K562 (cell line): ENCODE measurements around the gene FOXD2. TPM values are rescaled to one million over a fixed set of nuclear protein-coding genes. Genes with fewer than 3 reads are reported as not detected.

Experiments
- CEBPG ChIP-seq, 3 experiments: fragments of 200-800 bp in 1 of 3; sonication (Bioruptor generic) in 1 of 3; sonication (generic) in 1 of 3; formaldehyde crosslinking in 1 of 3; IDR thresholded peaks in 2 of 3; conservative IDR thresholded peaks in 1 of 3; 2 replicates each; pipeline versions ENCODE4 v1.6.1 to v1.8.0; 2016 to 2022; ENCODE audit warnings: missing compliant biosample characterization in 2 of 3, missing genetic modification characterization in 2 of 3, mild to moderate bottlenecking in 1 of 3, missing genetic modification reagents in 1 of 3
- CREM ChIP-seq: IDR thresholded peaks from 2 replicates; pipeline ENCODE4 v1.6.1; 2014; ENCODE audit warnings: antibody characterized with exemption, low read depth
- HINFP ChIP-seq: fragments of 450-650 bp; conservative IDR thresholded peaks from 2 replicates; pipeline ENCODE4 v1.6.1; 2016; ENCODE audit warnings: missing genetic modification characterization, low read depth, mild to moderate bottlenecking, control low read depth, missing compliant biosample characterization
- HNRNPK ChIP-seq: fragments of 200-400 bp; formaldehyde crosslinking; IDR thresholded peaks from one replicate; pipeline ENCODE4 v1.6.1; 2018; ENCODE audit warnings: mild to moderate bottlenecking, low read depth, low read length; ENCODE audit not compliant: poor library complexity, severe bottlenecking
- LARP7 ChIP-seq: fragments of 450-650 bp; IDR thresholded peaks from 2 replicates; pipeline ENCODE4 v1.6.1; 2016
- RNF2 ChIP-seq: sonication (generic); IDR thresholded peaks from 2 replicates; pipeline ENCODE4 v1.6.1; 2016
- SMAD3 ChIP-seq: fragments of 450-650 bp; formaldehyde crosslinking; conservative IDR thresholded peaks from 2 replicates; pipeline ENCODE4 v1.4.0; 2020; ENCODE audit warnings: mild to moderate bottlenecking
- SMC3 ChIP-seq: conservative IDR thresholded peaks from 2 replicates; pipeline ENCODE4 v1.6.1; 2011; ENCODE audit warnings: low read depth, low read length, improper control_type of control experiment; ENCODE audit not compliant: insufficient read depth
- STAT6 ChIP-seq: sonication (generic); formaldehyde crosslinking; IDR thresholded peaks from 2 replicates; pipeline ENCODE4 v1.8.1; 2023; ENCODE audit warnings: mild to moderate bottlenecking, missing genetic modification reagents
- TRIM24 ChIP-seq, 2 experiments: fragments of 450-650 bp; IDR thresholded peaks; 2 replicates each; pipeline ENCODE4 v1.6.1; 2016
- TRIM28 ChIP-seq: fragments of 450-650 bp; IDR thresholded peaks from 2 replicates; pipeline ENCODE4 v1.6.1; 2017
- XRCC4 ChIP-seq: IDR thresholded peaks from one replicate; pipeline ENCODE4 v1.6.1; 2011; ENCODE audit not compliant: insufficient read depth, insufficient read length; ENCODE audit errors: extremely low read depth
- ZNF212 ChIP-seq: fragments of 450-650 bp; formaldehyde crosslinking; IDR thresholded peaks from 2 replicates; pipeline ENCODE4 v1.4.0; 2020; ENCODE audit warnings: mild to moderate bottlenecking
- ZNF408 ChIP-seq: fragments of 250-450 bp; sonication (Bioruptor Pico); IDR thresholded peaks from 2 replicates; pipeline ENCODE4 v1.4.0; 2020; ENCODE audit warnings: low read depth, mild to moderate bottlenecking, moderate library complexity
- ZNF764 ChIP-seq: fragments of 250-450 bp; sonication (Bioruptor Pico); IDR thresholded peaks from 2 replicates; pipeline ENCODE4 v1.4.0; 2020; ENCODE audit warnings: low read depth, mild to moderate bottlenecking, moderate library complexity
- polyA plus RNA-seq, 8 experiments: library from polyadenylated mRNA; depleted of rRNA in 4 of 8; stranded (reverse) in 5 of 8; unstranded in 3 of 8; fragments of >200 nt; fragmentation: Nextera tagmentation in 2 of 8; fragmentation: Illumina TruSeq in 1 of 8; extraction: Ambion mirVana in 2 of 8; extraction: Trizol in 1 of 8; gene quantifications; 2 replicates each; pipeline versions ENCODE4 v1.2.1 to v1.2.3, GENCODE V29; 2011 to 2014; ENCODE audit warnings: inconsistent platforms in 1 of 8, missing spikeins in 1 of 8
- total RNA-seq, 7 experiments: library from RNA; depleted of rRNA in 6 of 7; stranded (reverse); fragments of >200 nt in 6 of 7; fragmentation: Illumina TruSeq in 2 of 7; extraction: Trizol in 2 of 7; gene quantifications; 2 replicates each; pipeline versions ENCODE4 v1.2.1 to v1.2.3, GENCODE V29; 2011 to 2021; ENCODE audit warnings: low replicate concordance in 1 of 7
- TF ChIP-seq, protein P1 (sequence below): fragments of 250-450 bp; sonication (Bioruptor Pico); IDR thresholded peaks from 2 replicates; pipeline ENCODE4 v1.4.0; 2020; ENCODE audit warnings: mild to moderate bottlenecking
- TF ChIP-seq, protein P2 (sequence below): sonication (generic); formaldehyde crosslinking; IDR thresholded peaks from 2 replicates; pipeline ENCODE4 v1.8.0; 2023; ENCODE audit warnings: missing genetic modification reagents, mild to moderate bottlenecking, borderline replicate concordance

FOXD2 gene
- total and polyA plus RNA-seq, 9 of the 15 experiments (the other 6 are each of a cell fraction or from before 2014, with no cell fraction given) = 0.06 to 1.2 (median 0.22) TPM

DNA sequence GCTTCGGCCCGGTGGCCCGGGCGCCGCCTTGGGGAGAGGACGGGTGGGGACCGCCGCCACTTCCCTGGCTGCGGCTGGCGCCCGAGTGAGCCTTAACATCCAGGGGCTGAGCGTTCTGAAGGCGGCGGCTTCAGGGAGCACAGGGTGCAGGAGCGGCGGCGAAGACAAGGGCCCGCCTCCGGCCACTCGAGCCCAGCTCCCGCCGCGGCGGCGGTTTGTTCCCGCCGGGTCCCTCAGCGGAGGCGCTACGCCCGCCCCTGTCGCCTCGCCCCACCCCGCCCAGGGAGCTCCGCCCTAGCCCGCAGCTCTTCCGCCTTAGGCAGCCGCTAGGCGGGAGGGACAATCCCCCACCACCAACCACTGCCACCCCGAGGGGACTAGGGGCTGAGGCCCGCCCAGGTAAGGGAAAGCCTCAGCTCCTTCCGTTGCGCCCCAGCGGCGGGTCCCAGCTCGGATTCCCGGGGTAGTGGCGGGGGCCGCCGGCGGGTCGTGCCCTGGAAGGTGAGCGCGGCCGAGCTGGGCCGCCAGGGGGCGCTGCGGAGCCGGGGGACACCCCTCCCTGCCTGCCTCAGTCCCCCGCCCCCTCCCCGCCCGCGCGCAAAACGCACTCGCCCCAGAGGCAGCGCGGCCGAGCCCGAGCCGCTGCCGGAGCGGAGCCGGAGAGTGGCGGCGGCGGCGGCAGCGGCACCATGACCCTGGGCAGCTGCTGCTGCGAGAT, at the start of gene FOXD2 (continued):
- TF ChIP-seq, protein P1, sequence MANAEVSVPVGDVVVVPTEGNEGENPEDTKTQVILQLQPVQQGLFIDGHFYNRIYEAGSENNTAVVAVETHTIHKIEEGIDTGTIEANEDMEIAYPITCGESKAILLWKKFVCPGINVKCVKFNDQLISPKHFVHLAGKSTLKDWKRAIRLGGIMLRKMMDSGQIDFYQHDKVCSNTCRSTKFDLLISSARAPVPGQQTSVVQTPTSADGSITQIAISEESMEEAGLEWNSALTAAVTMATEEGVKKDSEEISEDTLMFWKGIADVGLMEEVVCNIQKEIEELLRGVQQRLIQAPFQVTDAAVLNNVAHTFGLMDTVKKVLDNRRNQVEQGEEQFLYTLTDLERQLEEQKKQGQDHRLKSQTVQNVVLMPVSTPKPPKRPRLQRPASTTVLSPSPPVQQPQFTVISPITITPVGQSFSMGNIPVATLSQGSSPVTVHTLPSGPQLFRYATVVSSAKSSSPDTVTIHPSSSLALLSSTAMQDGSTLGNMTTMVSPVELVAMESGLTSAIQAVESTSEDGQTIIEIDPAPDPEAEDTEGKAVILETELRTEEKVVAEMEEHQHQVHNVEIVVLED (CRISPR knock-in tag) = 0 out of 2 replicates have a peak, but pooled peaks have one; percentile 44
- TF ChIP-seq LARP7 = no peak
- TF ChIP-seq CEBPG (CRISPR knock-in tag; IDR thresholded peaks at IDR 0.05) = no peak
- TF ChIP-seq CEBPG (tag; conservative IDR thresholded peaks at IDR 0.05 in 1 of 2, IDR thresholded peaks at IDR 0.05 in 1 of 2) = no peak
- TF ChIP-seq SMAD3 = no peak
- no peak for TF ChIP-seq HINFP (tag)
- peak; percentile 50 for TF ChIP-seq SMC3
- no peak for TF ChIP-seq ZNF408 (CRISPR knock-in tag)
- TF ChIP-seq XRCC4 = no peak
- peak; percentile 29 for TF ChIP-seq CREM
- TF ChIP-seq, protein P2, sequence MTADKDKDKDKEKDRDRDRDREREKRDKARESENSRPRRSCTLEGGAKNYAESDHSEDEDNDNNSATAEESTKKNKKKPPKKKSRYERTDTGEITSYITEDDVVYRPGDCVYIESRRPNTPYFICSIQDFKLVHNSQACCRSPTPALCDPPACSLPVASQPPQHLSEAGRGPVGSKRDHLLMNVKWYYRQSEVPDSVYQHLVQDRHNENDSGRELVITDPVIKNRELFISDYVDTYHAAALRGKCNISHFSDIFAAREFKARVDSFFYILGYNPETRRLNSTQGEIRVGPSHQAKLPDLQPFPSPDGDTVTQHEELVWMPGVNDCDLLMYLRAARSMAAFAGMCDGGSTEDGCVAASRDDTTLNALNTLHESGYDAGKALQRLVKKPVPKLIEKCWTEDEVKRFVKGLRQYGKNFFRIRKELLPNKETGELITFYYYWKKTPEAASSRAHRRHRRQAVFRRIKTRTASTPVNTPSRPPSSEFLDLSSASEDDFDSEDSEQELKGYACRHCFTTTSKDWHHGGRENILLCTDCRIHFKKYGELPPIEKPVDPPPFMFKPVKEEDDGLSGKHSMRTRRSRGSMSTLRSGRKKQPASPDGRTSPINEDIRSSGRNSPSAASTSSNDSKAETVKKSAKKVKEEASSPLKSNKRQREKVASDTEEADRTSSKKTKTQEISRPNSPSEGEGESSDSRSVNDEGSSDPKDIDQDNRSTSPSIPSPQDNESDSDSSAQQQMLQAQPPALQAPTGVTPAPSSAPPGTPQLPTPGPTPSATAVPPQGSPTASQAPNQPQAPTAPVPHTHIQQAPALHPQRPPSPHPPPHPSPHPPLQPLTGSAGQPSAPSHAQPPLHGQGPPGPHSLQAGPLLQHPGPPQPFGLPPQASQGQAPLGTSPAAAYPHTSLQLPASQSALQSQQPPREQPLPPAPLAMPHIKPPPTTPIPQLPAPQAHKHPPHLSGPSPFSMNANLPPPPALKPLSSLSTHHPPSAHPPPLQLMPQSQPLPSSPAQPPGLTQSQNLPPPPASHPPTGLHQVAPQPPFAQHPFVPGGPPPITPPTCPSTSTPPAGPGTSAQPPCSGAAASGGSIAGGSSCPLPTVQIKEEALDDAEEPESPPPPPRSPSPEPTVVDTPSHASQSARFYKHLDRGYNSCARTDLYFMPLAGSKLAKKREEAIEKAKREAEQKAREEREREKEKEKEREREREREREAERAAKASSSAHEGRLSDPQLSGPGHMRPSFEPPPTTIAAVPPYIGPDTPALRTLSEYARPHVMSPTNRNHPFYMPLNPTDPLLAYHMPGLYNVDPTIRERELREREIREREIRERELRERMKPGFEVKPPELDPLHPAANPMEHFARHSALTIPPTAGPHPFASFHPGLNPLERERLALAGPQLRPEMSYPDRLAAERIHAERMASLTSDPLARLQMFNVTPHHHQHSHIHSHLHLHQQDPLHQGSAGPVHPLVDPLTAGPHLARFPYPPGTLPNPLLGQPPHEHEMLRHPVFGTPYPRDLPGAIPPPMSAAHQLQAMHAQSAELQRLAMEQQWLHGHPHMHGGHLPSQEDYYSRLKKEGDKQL (CRISPR knock-in tag) = no peak
- TF ChIP-seq ZNF212 (CRISPR knock-in tag) = no peak
- TF ChIP-seq STAT6 (CRISPR knock-in tag) = no peak
- TF ChIP-seq RNF2 = no peak
- TF ChIP-seq TRIM24 (IDR thresholded peaks at IDR 0.05) = no peak; a peak in 1 of 4 replicates
- no peak for TF ChIP-seq TRIM28
- TF ChIP-seq ZNF764 (CRISPR knock-in tag) = no peak
- TF ChIP-seq HNRNPK = no peak
